ENCODE data around the gene OVCH1. TPM values are rescaled to one million over a fixed set of nuclear protein-coding genes. Genes with fewer than 3 reads are reported as not detected.

The OVCH1 gene
- total and polyA plus RNA-seq, 2 experiments from 2014 or later, result 0.53 TPM; not detected in 1

DNA sequence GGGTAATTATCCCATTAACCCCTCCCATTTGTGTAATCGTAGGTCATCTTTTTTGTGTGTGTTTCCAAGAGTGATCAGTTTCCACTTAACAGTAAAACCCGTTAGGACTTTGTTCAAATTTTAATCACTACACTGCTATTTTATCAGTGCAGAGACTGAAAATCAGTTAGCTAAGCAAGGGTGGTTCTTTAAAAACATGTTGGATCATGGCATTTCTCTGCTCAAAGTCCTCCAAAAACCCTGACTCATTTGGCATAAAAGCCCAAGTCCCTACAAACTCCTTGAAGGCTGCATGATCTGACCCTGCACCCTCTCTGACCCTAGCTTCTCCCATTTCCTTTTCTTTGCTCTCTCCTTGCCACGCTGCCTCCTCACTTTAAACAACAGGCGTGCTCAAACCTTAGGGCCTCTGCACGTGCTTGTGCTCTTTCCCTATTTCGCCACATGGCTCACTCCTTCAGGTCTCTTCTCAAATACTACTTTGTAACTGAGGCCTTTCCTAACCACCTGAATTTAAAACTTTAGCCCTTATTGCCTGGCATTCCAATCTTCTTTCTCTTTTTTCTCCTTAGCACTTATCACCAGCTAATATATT lies 13.2 kb upstream of the OVCH1 start:
- no peaks in the 10 kb centered on the region for H3K9me2 ChIP-seq (replicated peaks; ENCODE audit: insufficient read depth)

DNA sequence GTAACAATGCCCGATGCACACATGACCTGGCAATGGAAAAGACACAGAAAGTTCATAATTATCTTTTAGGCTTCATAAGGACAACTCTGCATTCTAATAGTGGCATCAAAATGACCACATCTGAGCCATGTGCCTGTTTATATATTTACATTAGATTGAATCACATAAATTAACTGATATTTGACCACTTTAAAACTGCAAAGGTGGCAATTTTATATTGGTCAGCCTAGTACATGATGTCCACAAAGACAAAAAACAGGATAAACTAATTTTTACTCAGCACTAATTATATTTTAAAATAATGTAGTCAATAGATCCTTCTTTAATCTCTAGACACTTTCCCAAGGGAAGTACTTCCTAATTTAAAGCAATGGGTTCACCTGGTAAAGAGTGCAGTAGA lies 12.0 kb upstream of the OVCH1 start:
- no peaks in the 10 kb centered on the region for H3K9me2 ChIP-seq (replicated peaks; ENCODE audit: insufficient read depth)
- no peak overlapping the region for H3K4me3 ChIP-seq
- DNase-seq (ENCODE audit: low spot score), result no peak
- no peak overlapping the region for H2AFZ ChIP-seq
- H3K4me1 ChIP-seq (ENCODE audit: insufficient read depth), result peaks cover 4% of the 10 kb centered on the region
- H3K27ac ChIP-seq, result no peak overlapping the region
- no peak overlapping the region for H3K4me2 ChIP-seq
- WGBS (ENCODE audit: low lambda C conversion rate, missing lambda C conversion rate), result 100% methylated on average over 1 of the region's 1 CpG
- no peaks in the 10 kb centered on the region for H4K20me1 ChIP-seq (ENCODE audit: insufficient read depth, poor library complexity, severe bottlenecking)
- no peaks in the 10 kb centered on the region for H3K79me2 ChIP-seq
- H3K9me3 ChIP-seq (ENCODE audit: low read depth), result no peaks in the 10 kb centered on the region
- H3K36me3 ChIP-seq (replicated peaks; ENCODE audit: insufficient read depth, low read depth), result no peaks in the 10 kb centered on the region
- TF ChIP-seq, protein P1, sequence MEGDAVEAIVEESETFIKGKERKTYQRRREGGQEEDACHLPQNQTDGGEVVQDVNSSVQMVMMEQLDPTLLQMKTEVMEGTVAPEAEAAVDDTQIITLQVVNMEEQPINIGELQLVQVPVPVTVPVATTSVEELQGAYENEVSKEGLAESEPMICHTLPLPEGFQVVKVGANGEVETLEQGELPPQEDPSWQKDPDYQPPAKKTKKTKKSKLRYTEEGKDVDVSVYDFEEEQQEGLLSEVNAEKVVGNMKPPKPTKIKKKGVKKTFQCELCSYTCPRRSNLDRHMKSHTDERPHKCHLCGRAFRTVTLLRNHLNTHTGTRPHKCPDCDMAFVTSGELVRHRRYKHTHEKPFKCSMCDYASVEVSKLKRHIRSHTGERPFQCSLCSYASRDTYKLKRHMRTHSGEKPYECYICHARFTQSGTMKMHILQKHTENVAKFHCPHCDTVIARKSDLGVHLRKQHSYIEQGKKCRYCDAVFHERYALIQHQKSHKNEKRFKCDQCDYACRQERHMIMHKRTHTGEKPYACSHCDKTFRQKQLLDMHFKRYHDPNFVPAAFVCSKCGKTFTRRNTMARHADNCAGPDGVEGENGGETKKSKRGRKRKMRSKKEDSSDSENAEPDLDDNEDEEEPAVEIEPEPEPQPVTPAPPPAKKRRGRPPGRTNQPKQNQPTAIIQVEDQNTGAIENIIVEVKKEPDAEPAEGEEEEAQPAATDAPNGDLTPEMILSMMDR (IDR thresholded peaks at IDR 0.05; ENCODE audit: poor library complexity), result no peak
- TF ChIP-seq EZH2 (IDR thresholded peaks at IDR 0.05; ENCODE audit: borderline replicate concordance) (no peak), EZH2phosphoT487 (IDR thresholded peaks at IDR 0.05; ENCODE audit: low read depth, severe bottlenecking, unreplicated experiment) (no peak)
- H3K27me3 ChIP-seq, result no peaks in the 10 kb centered on the region

More for the DNA sequence above, 13.2 kb upstream of the OVCH1 start:
- 72% methylated on average over 6 of the region's 6 CpGs for WGBS (ENCODE audit: low lambda C conversion rate, missing lambda C conversion rate)
- Histone ChIP-seq H3K36me3 (replicated peaks; ENCODE audit: insufficient read depth, low read depth) (no peaks in the 10 kb centered on the region), H3K9me3 (ENCODE audit: low read depth) (no peaks in the 10 kb centered on the region), H3K4me1 (ENCODE audit: insufficient read depth) (no peaks in the 10 kb centered on the region), H3K79me2 (no peaks in the 10 kb centered on the region), H2AFZ (no peak overlapping the region), H3K4me3 (no peak overlapping the region), H4K20me1 (ENCODE audit: insufficient read depth, poor library complexity, severe bottlenecking) (no peaks in the 10 kb centered on the region), H3K4me2 (no peak overlapping the region), H3K27me3 (no peaks in the 10 kb centered on the region), H3K27ac (no peak overlapping the region)
- DNase-seq (ENCODE audit: low spot score), result no peak
- no peak for TF ChIP-seq EZH2phosphoT487 (IDR thresholded peaks at IDR 0.05; ENCODE audit: low read depth, severe bottlenecking, unreplicated experiment)
- TF ChIP-seq, protein P1 (IDR thresholded peaks at IDR 0.05; ENCODE audit: poor library complexity), result no peak
- no peak for TF ChIP-seq EZH2 (IDR thresholded peaks at IDR 0.05; ENCODE audit: borderline replicate concordance)

DNA sequence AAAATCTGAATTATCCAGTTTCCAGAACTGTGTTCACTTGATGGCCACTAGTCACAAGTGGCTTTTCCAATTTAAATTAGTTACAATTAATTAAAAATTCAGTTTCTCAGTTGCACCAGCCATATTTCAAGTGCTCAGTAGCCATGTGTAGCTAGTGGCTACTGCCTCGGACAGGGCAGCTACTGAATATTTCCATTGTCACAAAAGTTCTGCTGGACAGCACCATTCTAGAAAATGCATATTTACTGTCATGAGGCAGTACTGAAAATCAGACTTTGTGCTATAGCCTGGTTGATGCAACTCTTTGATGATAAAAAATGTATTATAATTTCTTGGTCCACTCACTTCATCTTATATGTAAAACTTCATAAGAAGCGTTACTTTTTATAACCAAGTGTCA lies 11.5 kb upstream of the OVCH1 start:
- no peak overlapping the region for H2AFZ ChIP-seq
- 95% methylated on average over 2 of the region's 2 CpGs for WGBS (ENCODE audit: low lambda C conversion rate, missing lambda C conversion rate)

More for the DNA sequence above, 11.5 kb upstream of the OVCH1 start:
- TF ChIP-seq, protein P1 (IDR thresholded peaks at IDR 0.05; ENCODE audit: poor library complexity), result no peak
- TF ChIP-seq EZH2 (IDR thresholded peaks at IDR 0.05; ENCODE audit: borderline replicate concordance), result no peak
- TF ChIP-seq EZH2phosphoT487 (IDR thresholded peaks at IDR 0.05; ENCODE audit: low read depth, severe bottlenecking, unreplicated experiment), result no peak
- no peaks in the 10 kb centered on the region for H3K36me3 ChIP-seq (replicated peaks; ENCODE audit: insufficient read depth, low read depth)
- no peaks in the 10 kb centered on the region for H4K20me1 ChIP-seq (ENCODE audit: insufficient read depth, poor library complexity, severe bottlenecking)
- H3K4me1 ChIP-seq (ENCODE audit: insufficient read depth), result peaks cover 5% of the 10 kb centered on the region
- H3K9me2 ChIP-seq (replicated peaks; ENCODE audit: insufficient read depth), result no peaks in the 10 kb centered on the region
- H3K79me2 ChIP-seq, result no peaks in the 10 kb centered on the region
- H3K4me3 ChIP-seq, result no peak overlapping the region
- no peak for DNase-seq (ENCODE audit: low spot score)
- no peak overlapping the region for H3K27ac ChIP-seq
- no peak overlapping the region for H3K4me2 ChIP-seq
- no peaks in the 10 kb centered on the region for H3K9me3 ChIP-seq (ENCODE audit: low read depth)
- H3K27me3 ChIP-seq, result no peaks in the 10 kb centered on the region

Measured in hepatocyte (in vitro differentiated cells).